Aorta (tissue), 5 donors: ENCODE measurements around the gene GAB4. TPM values are rescaled to one million over a fixed set of nuclear protein-coding genes. Genes with fewer than 3 reads are reported as not detected.
A peak's percentile ranks its signal among the peaks of the same experiment; 100 is the strongest.
"Not testable (repeated sequence)": the region's sequence is repeated elsewhere in the genome, so short reads cannot be mapped to it uniquely, and the experiment has no call there.

Source experiments
- ATAC-seq: fragments of 200-7000 bp; cut with Tn5 transposase; one replicate; pipeline ENCODE4 v1.9.1; 2022; ENCODE audit warnings: moderate library complexity; ENCODE audit not compliant: low FRiP score
- DNase-seq, 2 donors: peaks; one replicate each; pipeline ENCODE4 v3.0.0-alpha.2; 2020
- H3K27ac ChIP-seq, 2 donors: one replicate each; pipeline ENCODE4 v1.5.1; 2013; ENCODE audit warnings: low read length in 2 of 2, mild to moderate bottlenecking in 2 of 2, moderate library complexity in 2 of 2, control low read depth in 1 of 2, inconsistent platforms in 1 of 2, low read depth in 1 of 2
- H3K27me3 ChIP-seq, 2 donors: one replicate each; pipeline ENCODE4 v1.6.1; 2013; ENCODE audit warnings: control low read depth in 1 of 2, low read length in 1 of 2, mild to moderate bottlenecking in 1 of 2, moderate library complexity in 1 of 2; ENCODE audit not compliant: insufficient read depth in 2 of 2, control insufficient read depth in 1 of 2
- H3K36me3 ChIP-seq, 2 donors: one replicate each; pipeline ENCODE4 v1.6.1; 2013; ENCODE audit warnings: control low read depth in 1 of 2, low read length in 1 of 2, mild to moderate bottlenecking in 1 of 2; ENCODE audit not compliant: insufficient read depth in 2 of 2, control insufficient read depth in 1 of 2
- H3K4me1 ChIP-seq, 2 donors: one replicate each; pipeline ENCODE4 v1.6.1; 2013; ENCODE audit warnings: low read length in 2 of 2, control low read depth in 1 of 2, mild to moderate bottlenecking in 1 of 2, moderate library complexity in 1 of 2; ENCODE audit not compliant: insufficient read depth in 2 of 2, control insufficient read depth in 1 of 2
- H3K4me3 ChIP-seq, 2 donors: one replicate each; pipeline ENCODE4 v1.5.1; 2013; ENCODE audit warnings: low read length in 2 of 2, control low read depth in 1 of 2, mild to moderate bottlenecking in 1 of 2
- H3K9me3 ChIP-seq: one replicate; pipeline ENCODE4 v1.6.1; 2013; ENCODE audit warnings: mild to moderate bottlenecking, low read length; ENCODE audit not compliant: control insufficient read depth
- WGBS, 2 donors: extraction: QIAGEN DNeasy Blood & Tissue Kit; methylation state at CpG; one replicate each; pipeline ENCODE4 v1.1.7; 2013; 5-methylcytosine and 5-hydroxymethylcytosine counted together
- intact Hi-C, 2 donors: fragments of 100-400 bp; cut with DNase I; formaldehyde crosslinking; loops; one replicate each; pipeline versions ENCODE4 v1.14.2 to v1.15.0; 2022
- polyA plus RNA-seq, 2 donors: library from polyadenylated mRNA; stranded (reverse); fragments of 200-250 nt; gene quantifications; one replicate each; pipeline ENCODE4 v1.2.3, GENCODE V29; 2013
- total RNA-seq, 2 donors: library from RNA; stranded (reverse); fragmentation: NEBNext Ultra II Directional; extraction: Animal tissue kit (Norgen Biotek cat#: 25700); gene quantifications; one replicate each; pipeline ENCODE4 v1.2.1, GENCODE V29; 2021
- donor health status: healthy with polysubstance abuse.
- donor health status: Bipolar disorder and iron deficiency.
- donor health status: DM: no; HTN: no; CAD: no.
- donor health status: DM: no; HTN: no; CAD: no.
- donor health status: DM: yes; HTN: yes; CAD: no.

Gene GAB4
- total and polyA plus RNA-seq, 4 donors = not detected

GRCh38 chr22:17035976-17036841 is 28.2 kb upstream of the GAB4 start:
- H3K4me1 ChIP-seq, H3K27me3 ChIP-seq, intact Hi-C loops, H3K36me3 ChIP-seq, H3K9me3 ChIP-seq, H3K4me3 ChIP-seq, H3K27ac ChIP-seq: not testable (repeated sequence)
- 20 to 22% methylated on average over 43 to 56 of the region's 56 CpGs for WGBS, 2 donors
- ATAC-seq (peak; percentile 8), DNase-seq (peak in 1 of 2 donors; percentile 67)

GRCh38 chr22:17035246-17035645 is 27.2 kb upstream of the GAB4 start:
- no peaks in the 10 kb centered on the region for H3K36me3 ChIP-seq
- ATAC-seq = no peak

GRCh38 chr22:17034532-17034931 is 26.5 kb upstream of the GAB4 start:
- H3K36me3 ChIP-seq, DNase-seq, H3K4me3 ChIP-seq, ATAC-seq, H3K27ac ChIP-seq, intact Hi-C loops, H3K4me1 ChIP-seq, H3K9me3 ChIP-seq, H3K27me3 ChIP-seq: not testable (repeated sequence)
- 86 to 93% methylated on average over 2 of the region's 2 CpGs for WGBS, 2 donors

More at GRCh38 chr22:17035246-17035645, 27.2 kb upstream of the GAB4 start:
- intact Hi-C loops = no loop called here
- Histone ChIP-seq H3K27me3 (no peaks in the 10 kb centered on the region), H3K9me3 (no peaks in the 10 kb centered on the region), H3K4me3 (no peak overlapping the region), H3K4me1 (no peaks in the 10 kb centered on the region), H3K27ac (no peak overlapping the region)
- DNase-seq = no peak
- 53 to 55% methylated on average over 4 of the region's 4 CpGs for WGBS, 2 donors

GRCh38 chr22:17032277-17032676 is 24.3 kb upstream of the GAB4 start:
- H3K27ac ChIP-seq, H3K4me3 ChIP-seq, H3K9me3 ChIP-seq, H3K36me3 ChIP-seq, H3K27me3 ChIP-seq, intact Hi-C loops, H3K4me1 ChIP-seq: not testable (repeated sequence)
- 63 to 79% methylated on average over 2 of the region's 2 CpGs for WGBS, 2 donors
- ATAC-seq = peak; percentile 51
- peak in 1 of 2 donors; percentile 80 for DNase-seq

- H3K4me1 ChIP-seq, H3K27me3 ChIP-seq, H3K4me3 ChIP-seq, intact Hi-C loops, H3K36me3 ChIP-seq, H3K9me3 ChIP-seq, ATAC-seq, H3K27ac ChIP-seq, DNase-seq: not testable (repeated sequence)
- WGBS, 2 donors = 58 to 68% methylated on average over 5 of the region's 5 CpGs
These were observed 16.4 kb upstream of the GAB4 start for GRCh38 chr22:17024380-17024779.

- DNase-seq, H3K9me3 ChIP-seq, H3K4me1 ChIP-seq, H3K27ac ChIP-seq, intact Hi-C loops, ATAC-seq, H3K36me3 ChIP-seq, H3K27me3 ChIP-seq, H3K4me3 ChIP-seq: not testable (repeated sequence)
- 72 to 76% methylated on average over 5 to 6 of the region's 6 CpGs for WGBS, 2 donors
These were observed 7.5 kb upstream of the GAB4 start for GRCh38 chr22:17015552-17015951.

- 35 to 55% methylated on average over 3 of the region's 3 CpGs for WGBS, 2 donors
- not testable (repeated sequence) for H3K9me3 ChIP-seq, DNase-seq
These were observed 6.0 kb upstream of the GAB4 start for GRCh38 chr22:17014101-17014440.

GRCh38 chr22:17013396-17014100 is 5.5 kb upstream of the GAB4 start:
- ATAC-seq = no peak
- DNase-seq = no peak
- H3K4me3 ChIP-seq = no peak overlapping the region
- intact Hi-C loops = no loop called here
- H3K27me3 ChIP-seq = no peaks in the 10 kb centered on the region
- H3K36me3 ChIP-seq = no peaks in the 10 kb centered on the region
- H3K9me3 ChIP-seq = no peaks in the 10 kb centered on the region
- 93 to 95% methylated on average over 2 of the region's 2 CpGs for WGBS, 2 donors
- H3K27ac ChIP-seq = no peak overlapping the region
- no peaks in the 10 kb centered on the region for H3K4me1 ChIP-seq

More at GRCh38 chr22:17014101-17014440, 6.0 kb upstream of the GAB4 start:
- ATAC-seq, H3K4me3 ChIP-seq, H3K36me3 ChIP-seq, intact Hi-C loops, H3K4me1 ChIP-seq, H3K27ac ChIP-seq, H3K27me3 ChIP-seq: not testable (repeated sequence)

GRCh38 chr22:17012267-17012666 is 4.2 kb upstream of the GAB4 start:
- intact Hi-C loops = no loop called here
- no peak overlapping the region for H3K4me3 ChIP-seq
- ATAC-seq (no peak), DNase-seq (no peak)
- no peak overlapping the region for H3K27ac ChIP-seq
- no peaks in the 10 kb centered on the region for H3K27me3 ChIP-seq
- no peaks in the 10 kb centered on the region for H3K4me1 ChIP-seq
- 80 to 82% methylated on average over 4 of the region's 4 CpGs for WGBS, 2 donors
- H3K36me3 ChIP-seq = no peaks in the 10 kb centered on the region
- no peaks in the 10 kb centered on the region for H3K9me3 ChIP-seq
